SW480 (cell line): Measurements from ENCODE around the gene ADAR.
"Not testable (repeated sequence)": the region's sequence is repeated elsewhere in the genome, so short reads cannot be mapped to it uniquely, and the experiment has no call there.

Experiments used
- DNase-seq: peaks from one replicate; pipeline ENCODE4 v3.0.0-alpha.2; 2016; ENCODE audit warnings: low spot score

Gene ADAR, protein sequence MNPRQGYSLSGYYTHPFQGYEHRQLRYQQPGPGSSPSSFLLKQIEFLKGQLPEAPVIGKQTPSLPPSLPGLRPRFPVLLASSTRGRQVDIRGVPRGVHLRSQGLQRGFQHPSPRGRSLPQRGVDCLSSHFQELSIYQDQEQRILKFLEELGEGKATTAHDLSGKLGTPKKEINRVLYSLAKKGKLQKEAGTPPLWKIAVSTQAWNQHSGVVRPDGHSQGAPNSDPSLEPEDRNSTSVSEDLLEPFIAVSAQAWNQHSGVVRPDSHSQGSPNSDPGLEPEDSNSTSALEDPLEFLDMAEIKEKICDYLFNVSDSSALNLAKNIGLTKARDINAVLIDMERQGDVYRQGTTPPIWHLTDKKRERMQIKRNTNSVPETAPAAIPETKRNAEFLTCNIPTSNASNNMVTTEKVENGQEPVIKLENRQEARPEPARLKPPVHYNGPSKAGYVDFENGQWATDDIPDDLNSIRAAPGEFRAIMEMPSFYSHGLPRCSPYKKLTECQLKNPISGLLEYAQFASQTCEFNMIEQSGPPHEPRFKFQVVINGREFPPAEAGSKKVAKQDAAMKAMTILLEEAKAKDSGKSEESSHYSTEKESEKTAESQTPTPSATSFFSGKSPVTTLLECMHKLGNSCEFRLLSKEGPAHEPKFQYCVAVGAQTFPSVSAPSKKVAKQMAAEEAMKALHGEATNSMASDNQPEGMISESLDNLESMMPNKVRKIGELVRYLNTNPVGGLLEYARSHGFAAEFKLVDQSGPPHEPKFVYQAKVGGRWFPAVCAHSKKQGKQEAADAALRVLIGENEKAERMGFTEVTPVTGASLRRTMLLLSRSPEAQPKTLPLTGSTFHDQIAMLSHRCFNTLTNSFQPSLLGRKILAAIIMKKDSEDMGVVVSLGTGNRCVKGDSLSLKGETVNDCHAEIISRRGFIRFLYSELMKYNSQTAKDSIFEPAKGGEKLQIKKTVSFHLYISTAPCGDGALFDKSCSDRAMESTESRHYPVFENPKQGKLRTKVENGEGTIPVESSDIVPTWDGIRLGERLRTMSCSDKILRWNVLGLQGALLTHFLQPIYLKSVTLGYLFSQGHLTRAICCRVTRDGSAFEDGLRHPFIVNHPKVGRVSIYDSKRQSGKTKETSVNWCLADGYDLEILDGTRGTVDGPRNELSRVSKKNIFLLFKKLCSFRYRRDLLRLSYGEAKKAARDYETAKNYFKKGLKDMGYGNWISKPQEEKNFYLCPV

DNA sequence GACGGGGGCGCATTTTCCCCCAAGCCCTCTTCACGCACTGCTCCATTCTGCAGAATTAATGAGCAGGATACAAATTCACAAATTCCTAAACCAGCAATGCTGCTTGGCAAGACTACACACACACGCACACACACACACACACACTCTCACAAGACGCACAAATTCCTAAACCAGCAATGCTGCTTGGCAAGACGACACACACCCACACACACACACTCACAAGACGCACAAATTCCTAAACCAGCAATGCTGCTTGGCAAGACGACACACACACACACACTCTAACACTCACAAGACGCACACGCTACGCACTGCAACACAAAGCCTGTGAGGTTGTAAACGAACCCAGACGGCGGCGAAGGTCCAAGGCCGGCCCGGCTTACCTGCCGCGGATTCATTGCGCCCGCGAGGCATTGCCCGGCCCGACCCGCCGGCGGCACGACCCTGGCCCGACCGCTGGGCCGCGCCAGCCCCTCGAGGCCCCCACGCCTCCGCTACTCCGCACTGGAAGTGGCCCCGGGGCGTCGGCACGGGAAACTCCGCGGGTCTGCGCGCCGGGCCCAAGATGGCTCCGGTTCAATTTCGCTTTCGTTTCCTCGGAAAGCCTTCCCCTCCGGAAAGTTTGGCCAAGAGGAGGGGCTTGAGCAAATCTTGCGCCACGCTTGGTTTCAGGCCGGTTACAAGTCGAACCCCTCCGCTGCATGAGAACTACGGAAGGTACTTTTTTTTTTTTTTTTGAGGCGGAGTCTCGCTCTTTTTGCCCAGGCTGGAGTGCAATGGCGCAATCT is at the start of gene ADAR:
TSS of gene ADAR (minus strand) at position 578 of the 788 bp plus-strand sequence. CDS start at position 398, 180 bp downstream.
- peak; percentile 84 for DNase-seq

DNA sequence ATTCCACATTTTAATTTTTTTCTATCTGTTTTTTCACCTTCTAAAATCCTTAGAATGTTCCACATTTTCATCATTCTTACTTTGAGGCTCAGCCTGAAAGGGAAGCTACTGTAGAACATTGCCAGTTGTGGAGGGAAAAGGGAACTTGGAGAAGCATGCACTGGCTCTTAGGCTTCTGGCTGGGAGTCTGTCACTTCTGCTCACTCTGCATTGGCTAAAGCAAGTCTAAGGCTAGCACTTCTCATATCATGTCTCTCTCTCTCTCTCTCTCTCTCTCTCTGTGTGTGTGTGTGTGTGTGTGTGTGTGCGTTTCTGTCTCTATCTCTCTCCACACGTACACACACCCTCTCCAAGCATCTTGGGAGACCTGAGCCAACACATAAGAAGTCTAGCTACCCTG is 49.6 kb upstream of the ADAR start:
- no peak for DNase-seq

DNA sequence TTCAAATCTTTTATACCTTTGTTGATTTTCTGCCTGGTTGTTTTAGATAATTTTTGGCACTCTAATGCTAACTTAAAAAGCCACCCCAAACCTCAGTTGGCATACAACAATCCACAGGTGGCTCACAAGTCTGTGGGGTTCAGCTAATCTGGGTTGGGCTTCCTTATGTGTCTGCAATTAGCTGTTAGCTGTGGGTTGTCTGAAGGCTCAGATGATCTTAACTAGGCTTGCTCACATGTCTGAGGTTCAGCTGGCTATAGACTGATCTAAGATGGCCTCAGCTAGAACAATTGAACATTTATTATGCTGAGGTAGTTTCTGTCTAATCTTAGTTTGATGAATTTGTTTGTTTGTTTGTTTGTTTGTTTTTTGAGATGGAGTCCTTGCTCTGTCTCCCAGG is 44.9 kb upstream of the ADAR start:
- no peak for DNase-seq

DNA sequence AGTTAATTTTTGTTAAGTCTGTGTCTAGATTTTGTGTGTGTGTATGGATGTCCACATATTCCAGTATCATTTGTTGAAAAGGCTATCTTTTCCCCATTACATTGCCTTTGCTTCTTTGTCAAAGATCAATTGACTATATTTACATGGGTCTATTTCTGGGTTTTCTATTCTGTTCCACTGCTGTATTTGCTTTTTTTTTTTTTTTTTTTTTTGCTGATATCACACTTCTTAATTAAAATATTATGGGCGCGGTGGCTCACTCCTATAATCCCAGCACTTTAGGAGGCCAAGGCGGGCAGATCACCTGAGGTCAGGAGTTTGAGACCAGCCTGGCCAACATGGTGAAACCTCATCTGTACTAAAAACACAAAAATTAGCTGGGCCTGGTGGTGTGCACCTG is 36.7 kb upstream of the ADAR start:
- not testable (repeated sequence) for DNase-seq

DNA sequence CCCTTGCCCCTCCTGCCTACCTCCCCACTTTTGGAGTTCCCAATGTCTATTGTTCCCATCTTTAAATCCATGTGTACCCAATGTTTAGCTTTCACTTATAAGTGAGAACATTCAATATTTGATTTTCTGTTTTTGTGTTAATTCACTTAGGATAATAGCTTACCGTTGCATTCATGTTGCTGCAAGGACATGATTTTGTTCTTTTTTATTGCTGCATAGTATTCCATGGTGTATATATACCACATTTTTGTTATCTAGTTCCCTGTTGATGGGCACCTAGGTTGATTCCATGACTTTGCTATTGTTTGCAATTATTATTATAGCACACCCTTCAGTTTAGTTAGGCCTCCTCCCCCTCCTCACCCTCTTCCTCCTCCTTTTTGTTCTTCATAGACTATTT is 33.5 kb upstream of the ADAR start:
- DNase-seq, result no peak

DNA sequence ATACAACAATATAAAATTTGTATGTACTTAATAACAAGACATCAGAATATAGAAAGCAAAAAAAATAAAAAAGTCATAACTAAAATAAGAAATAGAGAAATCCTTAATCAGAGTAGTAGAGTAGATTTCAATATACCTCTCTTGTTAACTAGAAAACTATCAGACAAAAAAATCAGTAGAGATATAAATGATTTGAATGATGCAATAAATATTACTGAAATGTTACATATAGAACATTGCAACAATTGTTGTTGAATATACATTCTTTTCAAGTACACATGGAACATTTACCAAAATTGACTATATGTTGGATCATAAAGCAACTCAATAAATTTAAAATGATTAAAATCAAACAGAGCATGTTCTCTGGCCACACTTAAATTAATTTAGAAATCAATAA is 31.9 kb upstream of the ADAR start:
- no peak for DNase-seq

DNA sequence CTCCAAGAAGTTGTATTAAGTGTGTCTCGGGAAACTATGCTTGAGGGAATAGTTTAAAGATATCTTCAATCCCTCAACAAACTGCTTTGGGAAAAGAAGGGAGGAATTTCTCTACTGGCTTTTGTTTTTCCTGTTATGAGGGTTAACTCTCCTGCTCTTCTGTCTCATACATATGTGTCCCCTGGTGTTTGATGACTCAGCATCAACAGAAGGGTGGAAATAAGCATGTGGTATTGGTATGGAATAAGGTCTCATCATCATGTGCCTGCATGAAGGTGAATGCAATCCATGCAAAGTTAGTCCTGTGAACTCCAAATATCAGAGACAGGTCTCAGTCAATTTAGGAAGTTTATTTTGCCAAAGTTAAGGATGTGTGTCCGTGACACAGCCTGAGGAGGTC is 27.2 kb upstream of the ADAR start:
- DNase-seq, result no peak

DNA sequence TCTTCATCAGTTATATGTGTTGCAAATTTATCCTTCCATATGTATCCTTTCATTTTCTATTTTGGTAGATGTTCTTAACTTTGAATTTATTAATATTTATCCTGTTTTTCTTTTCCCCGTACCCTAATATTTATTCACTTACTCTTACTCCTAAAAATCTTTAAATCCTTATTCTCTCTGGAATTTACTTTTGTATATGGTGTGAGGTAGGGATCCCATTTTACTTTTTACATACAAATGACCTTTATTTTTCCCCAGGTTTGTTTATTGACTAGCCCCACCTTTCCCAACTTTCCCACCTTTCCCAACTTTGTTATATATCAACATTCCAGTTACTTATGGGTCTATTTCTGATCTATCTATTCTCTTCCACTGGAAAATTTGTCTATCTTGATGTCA is 21.7 kb upstream of the ADAR start:
- no peak for DNase-seq

DNA sequence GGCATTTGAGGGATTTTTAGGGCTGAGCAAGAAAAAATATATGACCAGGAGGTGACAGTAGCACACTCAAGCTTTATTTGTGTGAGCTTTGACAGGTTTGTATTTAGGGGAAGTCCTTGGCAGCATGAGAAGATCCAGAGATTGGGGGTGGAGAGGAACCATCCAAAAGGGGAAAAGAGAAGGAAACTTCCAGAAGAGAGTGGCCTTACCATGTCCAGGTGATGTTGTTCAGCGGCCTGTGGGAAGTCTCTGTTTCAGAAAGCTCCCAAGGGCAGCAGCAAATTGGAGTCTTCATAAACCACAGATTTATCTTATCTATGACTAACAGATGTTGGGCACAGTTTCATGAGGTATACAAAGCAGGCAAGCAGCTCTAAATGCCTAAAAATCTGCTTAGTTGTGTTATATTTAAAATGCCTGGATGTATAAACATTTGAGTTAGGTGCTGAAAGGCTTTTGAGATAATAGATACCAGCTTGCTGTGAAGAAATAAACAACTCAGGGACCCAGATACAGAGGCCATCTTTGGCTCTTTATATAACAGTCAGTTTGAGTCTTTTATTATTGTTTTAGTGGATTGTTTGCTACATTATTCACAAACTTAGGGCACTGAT is 21.2 kb upstream of the ADAR start:
- DNase-seq, result no peak

DNA sequence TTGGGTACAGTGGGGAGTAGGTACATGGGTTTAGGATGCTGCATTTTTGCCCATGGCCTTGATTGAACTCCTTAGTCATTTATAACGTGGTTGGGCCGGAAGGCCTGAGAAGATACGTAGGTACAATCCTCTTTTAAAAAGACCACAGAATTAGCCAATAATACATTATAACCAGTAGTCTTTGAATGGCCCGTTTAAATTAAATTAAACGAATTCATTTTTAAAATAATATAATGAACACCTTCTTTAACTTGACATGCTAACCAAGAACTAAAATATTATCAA is 20.1 kb upstream of the ADAR start:
- DNase-seq, result no peak

DNA sequence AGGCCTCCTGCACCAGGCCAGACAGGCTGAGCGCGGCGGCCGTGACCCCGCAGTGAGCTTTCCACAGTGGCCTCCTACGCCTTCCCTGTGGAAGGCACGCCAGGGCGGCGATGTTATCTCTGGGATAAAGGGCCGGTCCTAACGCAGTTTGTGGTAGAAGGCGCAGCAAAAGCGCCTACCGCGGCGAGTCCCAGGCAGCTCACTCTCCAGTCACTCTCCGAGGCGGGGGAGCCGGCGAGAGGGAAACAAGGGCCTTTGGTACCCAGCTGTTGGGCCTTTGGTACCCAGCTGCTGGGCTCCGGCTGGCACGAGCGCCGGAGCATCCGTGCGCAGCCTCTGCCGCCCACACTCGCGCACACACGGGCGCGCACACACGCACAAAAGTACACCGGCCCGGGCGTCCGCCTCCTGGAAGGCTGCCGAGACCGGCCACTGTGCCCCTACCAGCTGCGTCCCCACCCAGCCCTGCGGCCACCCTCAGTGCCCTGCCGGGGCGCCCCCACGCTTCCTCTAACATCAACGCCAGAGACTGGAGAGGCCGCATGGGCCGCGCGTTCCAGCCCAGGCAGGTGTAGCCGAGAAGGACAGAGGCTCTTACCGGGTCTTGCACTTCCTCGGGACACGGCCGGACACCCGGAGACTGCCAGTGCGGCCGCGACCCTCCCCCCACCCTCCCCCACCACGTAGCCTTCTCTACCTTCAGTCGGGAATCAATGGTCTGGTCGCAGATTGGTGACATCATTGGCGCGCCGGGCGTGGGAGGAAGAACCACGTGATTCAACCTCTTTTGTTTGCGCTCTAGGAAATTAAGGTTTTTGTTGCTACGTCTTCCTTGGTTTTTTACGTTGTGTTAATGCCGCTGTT is 19.5 kb upstream of the ADAR start:
- DNase-seq, result peak; percentile 80

DNA sequence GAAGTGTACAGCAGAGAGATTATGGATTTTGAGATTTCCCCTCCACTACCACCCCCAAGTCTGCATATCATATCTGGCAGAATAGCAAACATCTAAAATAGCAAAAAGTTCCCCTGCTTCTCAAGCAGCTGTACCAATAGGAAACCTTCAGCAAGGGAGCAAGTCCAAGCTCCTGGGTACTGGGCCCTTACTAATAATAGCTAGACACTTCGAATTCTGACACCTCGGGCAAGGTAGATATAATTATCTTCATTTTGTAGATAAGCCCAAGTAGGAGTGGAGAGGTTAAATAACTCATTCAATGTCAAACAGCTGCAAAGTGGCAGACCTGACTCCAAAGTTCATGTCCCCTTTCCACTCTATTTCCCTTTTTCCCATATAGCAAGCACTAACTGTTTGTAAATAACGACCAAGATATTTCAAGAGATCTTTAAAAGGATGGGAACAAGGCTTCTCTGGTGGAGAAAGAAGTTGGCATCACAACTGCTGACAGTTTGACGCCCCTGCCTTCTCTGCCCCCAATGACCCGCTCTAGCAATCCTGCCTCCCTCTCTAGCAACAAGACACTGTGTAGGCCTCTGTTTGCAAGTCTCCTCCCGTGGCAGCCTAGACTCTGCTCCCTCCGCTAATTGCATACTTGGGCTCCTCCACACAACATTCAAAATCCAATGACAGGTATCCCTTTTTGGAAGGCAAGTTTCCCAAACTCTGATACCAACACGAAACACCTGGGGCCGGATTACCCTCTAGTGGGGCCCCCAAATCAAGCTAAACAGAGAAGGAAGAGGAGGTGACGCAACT is 18.7 kb upstream of the ADAR start:
- DNase-seq, result peak; percentile 9

DNA sequence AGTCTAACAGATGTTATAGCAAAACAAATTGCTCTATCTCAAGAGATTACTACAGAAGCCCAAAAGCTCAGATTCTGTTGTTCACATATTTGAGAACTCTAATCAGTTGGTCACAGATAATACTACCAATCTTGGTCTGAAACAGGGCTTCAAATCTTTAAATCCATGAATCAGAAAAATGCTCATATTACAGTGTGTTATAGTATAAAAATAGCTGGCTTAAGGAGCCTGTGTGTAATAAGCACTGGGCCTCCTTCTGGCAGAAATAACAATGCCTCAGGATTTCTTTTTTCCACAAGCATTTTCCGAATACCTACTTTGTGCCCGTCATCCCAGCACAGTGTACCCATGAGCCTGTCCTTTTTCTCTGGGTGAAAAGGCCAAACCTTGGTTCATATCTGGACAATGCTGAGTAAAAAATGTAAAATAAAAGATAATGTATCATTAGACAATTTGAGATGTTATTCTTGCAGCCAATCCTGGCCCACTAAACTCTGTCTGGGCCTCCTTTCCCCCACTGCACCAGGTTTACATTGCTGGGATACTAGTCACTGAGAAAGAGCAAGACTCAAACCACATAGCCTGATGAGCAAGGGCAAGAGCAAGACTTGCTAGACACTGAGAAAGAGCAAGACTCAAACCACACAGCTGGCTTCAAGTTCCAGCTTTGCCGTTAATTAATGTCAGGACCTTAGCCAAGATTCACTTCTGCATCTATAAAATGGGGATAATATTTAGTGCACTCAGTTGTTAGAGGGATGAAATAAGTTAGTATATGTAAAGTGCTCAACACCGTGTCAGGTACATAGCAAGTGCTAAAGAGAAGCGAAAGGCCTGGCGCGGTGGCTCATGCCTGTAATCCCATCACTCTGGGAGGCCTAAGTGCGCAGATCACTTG is 17.0 kb upstream of the ADAR start:
- DNase-seq, result no peak

DNA sequence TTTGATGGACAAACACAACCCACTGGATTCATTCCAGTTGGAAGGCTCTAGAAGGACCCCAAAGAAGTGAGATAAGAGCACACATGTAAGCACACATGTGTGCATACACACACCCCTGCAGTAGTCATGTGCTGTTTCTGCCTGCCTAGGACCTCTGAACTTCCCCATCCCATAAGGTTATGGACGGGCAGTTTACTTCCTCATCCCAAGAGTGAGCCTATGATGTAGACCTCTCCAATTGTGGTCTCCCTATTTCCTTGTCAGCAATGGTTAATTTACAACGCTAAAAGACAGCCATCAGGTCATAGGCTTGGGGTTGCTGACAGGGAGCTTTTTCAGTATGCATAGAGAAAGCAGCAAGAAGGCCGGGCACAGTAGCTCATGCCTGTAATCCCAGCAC is 15.4 kb upstream of the ADAR start:
- DNase-seq, result no peak

DNA sequence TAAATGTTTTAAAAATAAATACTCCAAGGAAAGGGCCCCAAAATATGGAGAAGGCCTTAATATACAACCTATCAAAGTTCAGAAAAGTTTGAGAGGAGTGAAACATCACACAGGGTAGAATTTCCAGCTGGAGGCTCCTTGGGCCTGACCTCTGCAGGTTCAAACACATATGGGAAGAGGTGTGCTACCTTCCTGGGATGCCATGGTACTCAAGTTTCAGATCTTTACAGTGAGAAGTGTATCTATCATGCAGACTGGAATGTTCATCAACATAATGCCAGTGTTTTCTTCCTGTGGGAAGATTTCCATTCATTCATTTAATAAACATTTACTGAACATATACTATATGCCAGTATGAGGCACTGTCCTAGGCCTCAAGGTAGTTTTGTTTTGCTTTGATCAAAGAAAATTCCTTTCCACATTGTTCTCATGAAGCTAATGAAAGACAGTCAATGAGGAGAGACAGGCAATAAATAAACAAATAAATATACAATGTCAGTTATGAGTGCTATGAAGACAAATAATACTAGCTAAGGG is 14.6 kb upstream of the ADAR start:
- no peak for DNase-seq

DNA sequence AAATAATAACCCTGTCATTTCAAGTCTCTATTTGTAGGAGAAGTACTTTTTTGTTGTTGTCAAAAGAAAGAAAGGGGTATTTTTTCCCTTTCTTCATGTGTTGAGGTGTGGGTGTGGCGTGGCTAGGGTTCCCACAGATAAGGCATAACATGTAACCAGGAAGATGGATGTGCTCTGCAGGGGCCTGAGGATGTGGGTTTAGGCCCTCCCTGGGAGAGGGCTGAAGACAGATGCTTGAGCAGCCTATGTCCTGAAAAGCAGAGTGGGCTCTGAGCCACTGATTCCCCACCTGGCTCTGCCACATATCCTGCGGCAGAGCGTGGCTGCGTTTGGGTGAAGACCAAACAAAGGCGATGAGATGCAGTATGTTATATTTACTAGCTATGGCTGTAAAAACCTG is 13.9 kb upstream of the ADAR start:
- DNase-seq, result no peak

DNA sequence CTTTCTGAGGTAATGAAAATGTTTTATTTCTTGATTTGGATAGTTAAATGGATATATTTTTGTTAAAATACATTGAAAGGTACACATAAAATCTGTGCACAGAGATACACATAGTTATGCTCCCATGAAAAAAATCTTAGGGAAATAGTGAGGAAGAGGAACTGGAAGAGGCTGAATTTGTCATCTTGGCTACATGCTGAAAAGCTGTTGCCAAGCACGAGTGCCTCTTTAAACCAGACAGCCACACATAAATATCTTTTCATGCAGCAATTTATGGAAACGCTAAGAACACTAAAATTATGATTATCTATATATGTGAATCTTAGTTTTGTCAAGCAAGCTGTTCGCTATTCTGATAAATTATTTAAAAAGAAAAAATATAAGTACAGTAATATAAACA is 12.8 kb upstream of the ADAR start:
- DNase-seq, result no peak

DNA sequence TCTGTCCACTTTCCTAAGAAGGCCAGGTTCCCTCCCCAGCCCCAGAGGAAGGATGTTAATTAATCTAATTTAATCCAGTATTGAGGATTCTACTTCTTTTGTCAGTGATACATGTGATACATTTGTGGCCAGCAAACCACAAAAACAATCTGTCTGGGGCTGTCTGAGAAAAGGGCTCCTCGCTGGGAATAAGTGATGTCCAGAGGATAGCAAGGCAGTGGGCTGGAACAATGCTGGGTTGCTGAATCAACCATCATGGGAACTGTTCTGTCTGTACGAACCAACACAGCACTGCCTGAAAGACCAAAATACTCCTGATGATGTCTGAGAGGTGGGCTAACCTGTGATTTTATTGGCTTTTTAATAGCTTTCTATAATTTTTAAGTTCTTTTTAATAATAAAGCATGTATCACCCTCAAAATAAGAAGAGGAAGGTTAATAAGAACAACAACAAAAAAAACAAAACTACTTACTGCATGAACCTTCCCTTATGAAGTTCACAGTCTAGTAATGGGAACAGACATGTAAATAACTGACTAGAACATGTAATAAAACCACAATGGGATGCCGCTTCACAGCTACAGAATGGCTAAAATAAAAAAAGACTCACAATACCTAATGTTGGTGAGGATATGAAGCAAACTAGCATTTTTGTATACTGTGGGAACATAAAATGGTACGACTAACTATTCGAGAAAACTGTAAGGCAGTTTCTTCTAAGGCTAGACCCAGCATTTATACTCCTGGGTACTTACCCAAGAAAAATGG is 11.4 kb upstream of the ADAR start:
- DNase-seq, result no peak
